H9 (cell line): ENCODE data around the gene CEACAM6. TPM values are rescaled to one million over a fixed set of nuclear protein-coding genes. Genes with fewer than 3 reads are reported as not detected.
"Not testable (repeated sequence)": the region's sequence is repeated elsewhere in the genome, so short reads cannot be mapped to it uniquely, and the experiment has no call there.

ENCODE experiments used
- DNase-seq: peaks from one replicate; pipeline ENCODE4 v3.0.0-alpha.2; 2017
- H2AFZ ChIP-seq: one replicate; pipeline ENCODE4 v1.6.1; 2013; ENCODE audit warnings: mild to moderate bottlenecking, low read length, control low read depth, moderate library complexity
- H2AK5ac ChIP-seq: 2 replicates; pipeline ENCODE4 v1.6.1; 2013; ENCODE audit warnings: low read length, control low read depth, mixed read lengths; ENCODE audit not compliant: insufficient read length
- H2BK120ac ChIP-seq: one replicate; pipeline ENCODE4 v1.6.1; 2013; ENCODE audit warnings: low read depth, mild to moderate bottlenecking, low read length, control low read depth, inconsistent platforms; ENCODE audit not compliant: poor library complexity, severe bottlenecking
- H2BK12ac ChIP-seq: 2 replicates; pipeline ENCODE4 v1.6.1; 2013; ENCODE audit warnings: low read length, control low read depth, mixed read lengths, low read depth; ENCODE audit not compliant: insufficient read length
- H2BK15ac ChIP-seq: 2 replicates; pipeline ENCODE4 v1.6.1; 2013; ENCODE audit warnings: low read depth, low read length, control low read depth
- H2BK20ac ChIP-seq: one replicate; pipeline ENCODE4 v1.6.1; 2013; ENCODE audit warnings: low read depth, mild to moderate bottlenecking, low read length, control low read depth, inconsistent platforms; ENCODE audit not compliant: poor library complexity, severe bottlenecking
- H2BK5ac ChIP-seq: 2 replicates; pipeline ENCODE4 v1.6.1; 2013; ENCODE audit warnings: low read length, control low read depth, mixed read lengths; ENCODE audit not compliant: insufficient read length
- H3K14ac ChIP-seq: 2 replicates; pipeline ENCODE4 v1.6.1; 2013; ENCODE audit warnings: low read length, control low read depth; ENCODE audit not compliant: insufficient read depth
- H3K18ac ChIP-seq: 2 replicates; pipeline ENCODE4 v1.6.1; 2013; ENCODE audit warnings: low read depth, mild to moderate bottlenecking, mixed read lengths, low read length, control low read depth; ENCODE audit not compliant: insufficient read length
- H3K23ac ChIP-seq: 2 replicates; pipeline ENCODE4 v1.6.1; 2013; ENCODE audit warnings: low read length, control low read depth, mixed read lengths, low read depth; ENCODE audit not compliant: insufficient read length
- H3K23me2 ChIP-seq: 2 replicates; pipeline ENCODE4 v1.6.1; 2013; ENCODE audit warnings: low read depth, mild to moderate bottlenecking, mixed read lengths, low read length, control low read depth; ENCODE audit not compliant: insufficient read length, poor library complexity, severe bottlenecking
- H3K27ac ChIP-seq: 2 replicates; pipeline ENCODE4 v1.5.1; 2013; ENCODE audit warnings: low read length, control low read depth, mixed read lengths, low read depth; ENCODE audit not compliant: insufficient read length
- H3K27me3 ChIP-seq: 2 replicates; pipeline ENCODE4 v1.6.1; 2013; ENCODE audit warnings: low read length, control low read depth, inconsistent platforms; ENCODE audit not compliant: insufficient read depth
- H3K4ac ChIP-seq: 2 replicates; pipeline ENCODE4 v1.6.1; 2013; ENCODE audit warnings: low read depth, mild to moderate bottlenecking, control low read depth, inconsistent platforms, low read length, moderate library complexity
- H3K4me1 ChIP-seq: 2 replicates; pipeline ENCODE4 v1.6.1; 2013; ENCODE audit warnings: low read length, control low read depth, inconsistent platforms; ENCODE audit not compliant: insufficient read depth
- H3K4me2 ChIP-seq: 2 replicates; pipeline ENCODE4 v1.6.1; 2013; ENCODE audit warnings: low read length, control low read depth, mixed read lengths; ENCODE audit not compliant: insufficient read length, insufficient read depth
- H3K56ac ChIP-seq: 2 replicates; pipeline ENCODE4 v1.6.1; 2013; ENCODE audit warnings: low read depth, mild to moderate bottlenecking, mixed read lengths, low read length, control low read depth; ENCODE audit not compliant: insufficient read length
- H3K79me1 ChIP-seq: 2 replicates; pipeline ENCODE4 v1.6.1; 2013; ENCODE audit warnings: low read depth, mild to moderate bottlenecking, moderate library complexity, low read length, control low read depth, inconsistent platforms; ENCODE audit not compliant: insufficient read depth, poor library complexity, severe bottlenecking
- H3K79me2 ChIP-seq: 2 replicates; pipeline ENCODE4 v1.6.1; 2013; ENCODE audit warnings: low read length, control low read depth, inconsistent platforms; ENCODE audit not compliant: insufficient read depth
- H3K9ac ChIP-seq: 2 replicates; pipeline ENCODE4 v1.6.1; 2013; ENCODE audit warnings: low read length, control low read depth, mixed read lengths; ENCODE audit not compliant: insufficient read length; ENCODE audit errors: extremely low read depth
- H3K9me3 ChIP-seq: one replicate; pipeline ENCODE4 v1.6.1; 2013; ENCODE audit warnings: low read depth, low read length, inconsistent platforms; ENCODE audit not compliant: control insufficient read depth
- H3T11ph ChIP-seq: one replicate; pipeline ENCODE4 v1.6.1; 2013; ENCODE audit warnings: mild to moderate bottlenecking, low read length, control low read depth, inconsistent platforms
- H4K20me1 ChIP-seq: one replicate; pipeline ENCODE4 v1.6.1; 2013; ENCODE audit not compliant: control insufficient read depth, insufficient read length, insufficient read depth
- H4K5ac ChIP-seq: 2 replicates; pipeline ENCODE4 v1.6.1; 2013; ENCODE audit warnings: low read depth, mild to moderate bottlenecking, mixed read lengths, low read length, control low read depth; ENCODE audit not compliant: insufficient read length
- H4K8ac ChIP-seq: replicated peaks from 2 replicates; pipeline ENCODE4 v1.6.1; 2013; ENCODE audit warnings: low read length, control low read depth, mixed read lengths, low read depth; ENCODE audit not compliant: insufficient read length
- H4K91ac ChIP-seq: 2 replicates; pipeline ENCODE4 v1.6.1; 2013; ENCODE audit warnings: low read depth, mild to moderate bottlenecking, moderate library complexity, mixed read lengths, low read length, control low read depth; ENCODE audit not compliant: insufficient read length
- H3K27ac Mint-ChIP-seq, 3 experiments: 2 replicates in 2 of 3; 3 replicates in 1 of 3; pipeline ENCODE4 v1.8.0; 2020 to 2021; ENCODE audit warnings: mixed read lengths in 3 of 3, mild to moderate bottlenecking in 1 of 3, moderate library complexity in 1 of 3
- H3K27me3 Mint-ChIP-seq: 2 replicates; pipeline ENCODE4 v1.8.0; 2021; ENCODE audit warnings: low read depth, mild to moderate bottlenecking, moderate library complexity, mixed read lengths
- H3K36me3 Mint-ChIP-seq, 3 experiments: 2 replicates in 2 of 3; 3 replicates in 1 of 3; pipeline ENCODE4 v1.8.0; 2020 to 2021; ENCODE audit warnings: low read depth in 3 of 3, mixed read lengths in 3 of 3; ENCODE audit not compliant: insufficient read depth in 1 of 3
- H3K4me1 Mint-ChIP-seq, 2 experiments: 2 replicates each; pipeline ENCODE4 v1.8.0; 2020; ENCODE audit warnings: mixed read lengths in 2 of 2
- H3K4me3 Mint-ChIP-seq, 2 experiments: 2 replicates in 1 of 2; 3 replicates in 1 of 2; pipeline ENCODE4 v1.8.0; 2020 to 2021; ENCODE audit warnings: mild to moderate bottlenecking in 2 of 2, mixed read lengths in 2 of 2, moderate library complexity in 1 of 2
- H3K9me3 Mint-ChIP-seq, 2 experiments: 2 replicates in 1 of 2; 3 replicates in 1 of 2; pipeline ENCODE4 v1.8.0; 2020; ENCODE audit warnings: mild to moderate bottlenecking in 2 of 2, mixed read lengths in 2 of 2, moderate library complexity in 1 of 2
- CTCF ChIP-seq: fragments of 200-600 bp; sonication (generic); conservative IDR thresholded peaks from 3 replicates; pipeline ENCODE4 v1.8.0; 2021; ENCODE audit warnings: antibody characterized with exemption, mild to moderate bottlenecking
- WGBS: extraction: QIAGEN DNeasy Blood & Tissue Kit; methylation state at CpG from one replicate; pipeline ENCODE4 v1.1.7; 2013; ENCODE audit warnings: missing lambda C conversion rate, low lambda C conversion rate, mixed read lengths; ENCODE audit not compliant: insufficient read length; ENCODE audit errors: extremely low coverage; 5-methylcytosine and 5-hydroxymethylcytosine counted together
- total RNA-seq: library from RNA; stranded (reverse); gene quantifications from 2 replicates; pipeline ENCODE4 v1.2.1, GENCODE V29; 2021

CEACAM6 gene
- total RNA-seq, 1 experiment from 2014 or later: not detected

- Histone ChIP-seq H3K18ac (no peak overlapping the region), H4K5ac (no peak overlapping the region), H4K20me1 (no peaks in the 10 kb centered on the region), H2BK120ac (no peak overlapping the region), H4K91ac (no peak overlapping the region), H3K14ac (no peak overlapping the region), H3K23ac (no peak overlapping the region), H4K8ac (no peak overlapping the region), H3K23me2 (peaks cover 3% of the 10 kb centered on the region), H3T11ph (no peak overlapping the region), H3K9me3 (no peaks in the 10 kb centered on the region), H3K9ac (no peak overlapping the region), H3K27me3 (no peaks in the 10 kb centered on the region), H3K79me2 (no peaks in the 10 kb centered on the region), H3K4me1 (no peaks in the 10 kb centered on the region), H2BK5ac (no peak overlapping the region), H2BK15ac (no peak overlapping the region), H2BK20ac (no peak overlapping the region), H3K79me1 (no peaks in the 10 kb centered on the region), H2AK5ac (no peak overlapping the region), H3K4ac (no peak overlapping the region), H2BK12ac (no peak overlapping the region), H3K27ac (no peak overlapping the region), H3K56ac (no peak overlapping the region), H3K4me2 (no peak overlapping the region), H2AFZ (no peak overlapping the region)
- H3K4me3 Mint-ChIP-seq: no peak overlapping the region
- H3K9me3 Mint-ChIP-seq: peaks cover 49 to 81% of the 10 kb centered on the region in 2 experiments
- no peak for DNase-seq
- H3K27ac Mint-ChIP-seq: no peak overlapping the region
- H3K4me1 Mint-ChIP-seq: no peaks in the 10 kb centered on the region
- no peak for TF ChIP-seq CTCF
- peaks cover 0 to 33% (median 2%) of the 10 kb centered on the region in 3 experiments; a peak in 4 of 7 replicates for H3K36me3 Mint-ChIP-seq
- no CpG with 5 or more reads among the region's 2 CpGs for WGBS
- H3K27me3 Mint-ChIP-seq: peaks cover 7% of the 10 kb centered on the region
Observed at GRCh38 chr19:41767115-41767514, 11.8 kb downstream of the CEACAM6 start.

- DNase-seq, H2BK20ac ChIP-seq, H4K8ac ChIP-seq, H2BK5ac ChIP-seq, H3K27ac Mint-ChIP-seq, H3K9ac ChIP-seq, H3T11ph ChIP-seq, H3K4me2 ChIP-seq, H2BK12ac ChIP-seq, H3K27me3 ChIP-seq, H3K27me3 Mint-ChIP-seq, H4K5ac ChIP-seq, H3K4me1 Mint-ChIP-seq, H3K56ac ChIP-seq, H2AFZ ChIP-seq, H2BK15ac ChIP-seq, H3K14ac ChIP-seq, H2AK5ac ChIP-seq, H3K79me1 ChIP-seq, H3K9me3 ChIP-seq, H3K23me2 ChIP-seq, H2BK120ac ChIP-seq, H3K4me1 ChIP-seq, H3K18ac ChIP-seq, H4K20me1 ChIP-seq, H3K23ac ChIP-seq, H3K4me3 Mint-ChIP-seq, H3K4ac ChIP-seq, H3K27ac ChIP-seq, H4K91ac ChIP-seq, H3K79me2 ChIP-seq: not testable (repeated sequence)
- Mint-ChIP-seq H3K9me3 (peaks cover 45 to 80% of the 10 kb centered on the region in 2 experiments), H3K36me3 (peaks cover 0 to 32% (median 2%) of the 10 kb centered on the region in 3 experiments; a peak in 4 of 7 replicates)
- WGBS: no CpG with 5 or more reads among the region's 5 CpGs
Observed at GRCh38 chr19:41768105-41768504, 12.8 kb downstream of the CEACAM6 start.
